A673 (cell line): ENCODE data around the gene PVALEF.

Source experiments
- EZH2 ChIP-seq: fragments of 200-600 bp; sonication (generic); IDR thresholded peaks from 2 replicates; pipeline ENCODE4 v1.6.1; 2017; ENCODE audit warnings: borderline replicate concordance, low read depth, mild to moderate bottlenecking, mixed read lengths, antibody characterized with exemption, low read length; ENCODE audit not compliant: poor library complexity, severe bottlenecking
- TF ChIP-seq, protein P1 (sequence below): fragments of 300-800, 200-600 bp; sonication (generic); conservative IDR thresholded peaks from 2 replicates; pipeline ENCODE4 v1.5.1; 2017; ENCODE audit warnings: low read depth, mild to moderate bottlenecking, antibody characterized with exemption, low read length, moderate library complexity, mixed read lengths

DNA sequence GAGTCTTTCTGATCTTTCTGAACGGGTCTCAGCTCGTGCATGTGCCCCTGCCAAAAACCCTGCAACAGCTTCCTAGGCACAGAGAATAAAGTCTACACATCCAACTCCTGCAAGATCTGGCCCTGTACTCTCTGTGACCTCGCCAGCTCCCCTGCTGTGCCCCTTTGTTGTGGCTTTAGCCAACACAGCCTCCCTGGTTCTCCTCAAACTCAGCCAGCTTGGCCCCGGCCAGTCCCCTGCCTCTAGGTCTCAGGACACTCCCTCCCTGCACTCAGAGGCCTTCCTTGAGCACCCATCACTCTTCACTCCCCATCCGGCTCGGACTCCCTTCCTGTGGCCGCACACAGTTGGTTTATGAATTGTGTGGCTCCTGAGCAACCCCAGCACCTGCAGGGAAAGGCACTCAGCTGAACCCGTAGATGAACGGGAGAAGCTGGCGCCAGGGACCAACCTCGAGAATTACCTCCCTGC is 56.1 kb downstream of the PVALEF start:
- TF ChIP-seq, protein P1, sequence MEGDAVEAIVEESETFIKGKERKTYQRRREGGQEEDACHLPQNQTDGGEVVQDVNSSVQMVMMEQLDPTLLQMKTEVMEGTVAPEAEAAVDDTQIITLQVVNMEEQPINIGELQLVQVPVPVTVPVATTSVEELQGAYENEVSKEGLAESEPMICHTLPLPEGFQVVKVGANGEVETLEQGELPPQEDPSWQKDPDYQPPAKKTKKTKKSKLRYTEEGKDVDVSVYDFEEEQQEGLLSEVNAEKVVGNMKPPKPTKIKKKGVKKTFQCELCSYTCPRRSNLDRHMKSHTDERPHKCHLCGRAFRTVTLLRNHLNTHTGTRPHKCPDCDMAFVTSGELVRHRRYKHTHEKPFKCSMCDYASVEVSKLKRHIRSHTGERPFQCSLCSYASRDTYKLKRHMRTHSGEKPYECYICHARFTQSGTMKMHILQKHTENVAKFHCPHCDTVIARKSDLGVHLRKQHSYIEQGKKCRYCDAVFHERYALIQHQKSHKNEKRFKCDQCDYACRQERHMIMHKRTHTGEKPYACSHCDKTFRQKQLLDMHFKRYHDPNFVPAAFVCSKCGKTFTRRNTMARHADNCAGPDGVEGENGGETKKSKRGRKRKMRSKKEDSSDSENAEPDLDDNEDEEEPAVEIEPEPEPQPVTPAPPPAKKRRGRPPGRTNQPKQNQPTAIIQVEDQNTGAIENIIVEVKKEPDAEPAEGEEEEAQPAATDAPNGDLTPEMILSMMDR: no peak
- TF ChIP-seq EZH2: no peak
